HEK293 (cell line): ENCODE results near the gene FDX1.

Experiments
- CTCF ChIA-PET: fragments of 350-600 bp; formaldehyde crosslinking; extraction: SDS; loops from one replicate; lab custom pipeline; 2021; ENCODE audit warnings: antibody characterized with exemption; lab: Yijun Ruan, JAX
- POLR2A ChIA-PET: fragments of 300-600 bp; formaldehyde crosslinking; extraction: SDS; loops from one replicate; lab custom pipeline; 2020; ENCODE audit warnings: antibody characterized with exemption, inconsistent platforms; lab: Yijun Ruan, JAX
- H3K27ac ChIP-seq: fragments of 200-500 bp; sonication (Bioruptor generic); 2 replicates; pipeline ENCODE4 v1.5.1; 2014; ENCODE audit warnings: low read depth, low read length, control low read depth, inconsistent platforms; ENCODE audit errors: extremely low read depth
- H3K36me3 ChIP-seq, 2 experiments: fragments of 200-500 bp in 1 of 2; sonication (Bioruptor generic) in 1 of 2; 1 replicate in 1 of 2; 2 replicates in 1 of 2; pipeline ENCODE4 v1.5.1; 2014 to 2017; ENCODE audit warnings: inconsistent platforms in 2 of 2, low read length in 2 of 2; ENCODE audit not compliant: control insufficient read depth in 2 of 2, insufficient read depth in 1 of 2
- H3K4me1 ChIP-seq: fragments of 200-500 bp; sonication (Bioruptor generic); 2 replicates; pipeline ENCODE4 v1.5.1; 2014; ENCODE audit warnings: mild to moderate bottlenecking, low read length, inconsistent platforms; ENCODE audit not compliant: control insufficient read depth, insufficient read depth
- H3K4me3 ChIP-seq: 2 replicates; pipeline ENCODE4 v1.5.1; 2011; ENCODE audit warnings: low read depth, mild to moderate bottlenecking, control low read depth, low read length, moderate library complexity
- H3K9me3 ChIP-seq: fragments of 200-500 bp; sonication (Bioruptor generic); 2 replicates; pipeline ENCODE4 v1.5.1; 2014; ENCODE audit warnings: low read depth, low read length, inconsistent platforms; ENCODE audit not compliant: control insufficient read depth, insufficient read depth
- CTCF ChIP-seq: fragments of 450-650 bp; formaldehyde crosslinking; IDR thresholded peaks from 2 replicates; pipeline ENCODE4 v1.5.1; 2016; ENCODE audit warnings: missing biosample characterization, missing genetic modification characterization
- HOXC10 ChIP-seq: sonication (generic); formaldehyde crosslinking; IDR thresholded peaks from 2 replicates; pipeline ENCODE4 v1.8.1; 2023; ENCODE audit warnings: mild to moderate bottlenecking, missing genetic modification reagents
- SALL2 ChIP-seq: fragments of 450-650 bp; formaldehyde crosslinking; IDR thresholded peaks from 2 replicates; pipeline ENCODE4 v1.5.0; 2017; ENCODE audit warnings: missing biosample characterization, mild to moderate bottlenecking, missing genetic modification characterization, borderline replicate concordance
- SCRT1 ChIP-seq: fragments of 450-650 bp; formaldehyde crosslinking; IDR thresholded peaks from 2 replicates; pipeline ENCODE4 v1.5.1; 2016; ENCODE audit warnings: missing biosample characterization, missing genetic modification characterization, borderline replicate concordance
- ZBTB44 ChIP-seq: fragments of 450-650 bp; IDR thresholded peaks from 2 replicates; pipeline ENCODE4 v1.5.1; 2018; ENCODE audit warnings: missing biosample characterization, mild to moderate bottlenecking, missing genetic modification characterization
- ZBTB6 ChIP-seq: fragments of 450-650 bp; formaldehyde crosslinking; IDR thresholded peaks from 2 replicates; pipeline ENCODE4 v1.5.1; 2017; ENCODE audit warnings: missing biosample characterization, missing genetic modification characterization
- ZBTB8A ChIP-seq: fragments of 450-650 bp; formaldehyde crosslinking; IDR thresholded peaks from 2 replicates; pipeline ENCODE4 v1.5.1; 2016; ENCODE audit warnings: missing biosample characterization, missing genetic modification characterization
- ZNF121 ChIP-seq: fragments of 450-650 bp; formaldehyde crosslinking; IDR thresholded peaks from 2 replicates; pipeline ENCODE4 v1.5.1; 2016; ENCODE audit warnings: missing biosample characterization, missing genetic modification characterization
- ZNF148 ChIP-seq: fragments of 450-650 bp; formaldehyde crosslinking; IDR thresholded peaks from 2 replicates; pipeline ENCODE4 v1.5.0; 2017; ENCODE audit warnings: missing biosample characterization, missing genetic modification characterization, borderline replicate concordance
- ZNF175 ChIP-seq: fragments of 450-650 bp; formaldehyde crosslinking; IDR thresholded peaks from 2 replicates; pipeline ENCODE4 v1.5.1; 2016; ENCODE audit warnings: missing biosample characterization, missing genetic modification characterization
- ZNF18 ChIP-seq: fragments of 450-650 bp; formaldehyde crosslinking; IDR thresholded peaks from 2 replicates; pipeline ENCODE4 v1.5.1; 2016; ENCODE audit warnings: missing biosample characterization, missing genetic modification characterization
- ZNF311 ChIP-seq: fragments of 450-650 bp; formaldehyde crosslinking; IDR thresholded peaks from 2 replicates; pipeline ENCODE4 v1.5.1; 2017; ENCODE audit warnings: missing biosample characterization, missing genetic modification characterization, borderline replicate concordance
- ZNF391 ChIP-seq: fragments of 450-650 bp; formaldehyde crosslinking; IDR thresholded peaks from 2 replicates; pipeline ENCODE4 v1.5.1; 2016; ENCODE audit warnings: low read depth, missing biosample characterization, missing genetic modification characterization, borderline replicate concordance
- ZNF423 ChIP-seq: fragments of 450-650 bp; formaldehyde crosslinking; IDR thresholded peaks from 2 replicates; pipeline ENCODE4 v1.5.1; 2016; ENCODE audit warnings: missing biosample characterization, missing genetic modification characterization
- ZNF585B ChIP-seq: fragments of 450-650 bp; formaldehyde crosslinking; IDR thresholded peaks from 2 replicates; pipeline ENCODE4 v1.5.1; 2016; ENCODE audit warnings: missing biosample characterization, missing genetic modification characterization
- ZNF629 ChIP-seq: fragments of 450-650 bp; formaldehyde crosslinking; IDR thresholded peaks from 2 replicates; pipeline ENCODE4 v1.5.1; 2017; ENCODE audit warnings: missing biosample characterization, missing genetic modification characterization
- ZSCAN16 ChIP-seq: fragments of 450-650 bp; formaldehyde crosslinking; IDR thresholded peaks from 2 replicates; pipeline ENCODE4 v1.5.1; 2016; ENCODE audit warnings: missing biosample characterization, missing genetic modification characterization
- ZSCAN23 ChIP-seq: fragments of 450-650 bp; formaldehyde crosslinking; IDR thresholded peaks from 2 replicates; pipeline ENCODE4 v1.5.1; 2016; ENCODE audit warnings: missing biosample characterization, missing genetic modification characterization

The FDX1 gene

DNA sequence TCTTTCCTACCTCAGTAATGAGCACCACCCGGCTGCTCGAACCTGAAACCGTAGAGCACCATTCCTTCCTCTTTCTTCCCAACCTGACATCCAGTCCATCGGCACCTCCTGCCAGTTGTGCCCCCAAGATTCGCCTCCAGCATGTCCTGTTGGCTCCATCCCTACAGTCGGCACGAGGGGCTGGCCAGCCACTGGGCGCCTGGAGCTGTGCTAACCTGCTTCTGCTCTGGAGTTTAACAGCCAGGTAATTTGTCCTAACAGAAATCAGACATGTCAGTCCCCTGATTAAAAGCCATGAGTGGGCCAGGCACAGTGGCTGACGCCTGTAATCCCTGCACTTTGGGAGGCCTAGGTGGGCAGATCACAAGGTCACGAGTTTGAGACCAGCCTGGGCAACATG is 16.8 kb downstream of the FDX1 start (continued):
- TF ChIP-seq ZNF18 (no peak), ZBTB6 (tag by site-specific recombination) (no peak), ZNF148 (tag by site-specific recombination) (no peak)
- TF ChIP-seq, all 188 proteins: peak for 0

- POLR2A ChIA-PET, result interaction anchor here (0.6 kb wide), 3 partner anchors 70 to 245 kb away, joined by 3 to 5 read pairs (median 3); no protein-coding TSS in a partner anchor
- no peak for TF ChIP-seq ZSCAN16 (tag by site-specific recombination)
- no peak for TF ChIP-seq SCRT1
- no peak for TF ChIP-seq ZBTB44
- no peak for TF ChIP-seq ZNF175 (tag by site-specific recombination)
- no peak for TF ChIP-seq ZNF423 (tag by site-specific recombination)
- TF ChIP-seq ZNF391, result no peak
- no peak for TF ChIP-seq ZNF629
- TF ChIP-seq ZBTB8A (tag by site-specific recombination), result no peak
- no peak for TF ChIP-seq HOXC10 (CRISPR knock-in tag)
- no peak for TF ChIP-seq ZNF121 (tag by site-specific recombination)
- TF ChIP-seq CTCF (tag by site-specific recombination), result no peak
- no peak for TF ChIP-seq ZNF585B (tag by site-specific recombination)
- TF ChIP-seq ZNF311 (tag by site-specific recombination), result no peak
- no peak for TF ChIP-seq SALL2 (tag by site-specific recombination)
- no peak for TF ChIP-seq ZSCAN23 (tag by site-specific recombination)
- Histone ChIP-seq H3K36me3 (peaks cover 0 to 31% of the 10 kb centered on the region in 2 experiments; a peak in 1 of 3 replicates), H3K9me3 (no peaks in the 10 kb centered on the region), H3K27ac (no peak overlapping the region), H3K4me3 (no peak overlapping the region), H3K4me1 (no peaks in the 10 kb centered on the region)
- CTCF ChIA-PET, result interaction anchor here (0.6 to 1.3 kb wide), 11 partner anchors 8 to 976 kb away, joined by 3 to 8 read pairs (median 4); no protein-coding TSS in a partner anchor
These were observed 17.6 kb downstream of the FDX1 start for GRCh38 chr11:110447343-110447742.
